HG03103 (cell line): ENCODE measurements around the gene CNOT6L.

ENCODE experiments used
- ATAC-seq: cut with Tn5 transposase; IDR thresholded peaks from one replicate; pipeline ENCODE4 v1.9.1; 2021; ENCODE audit warnings: low read depth; ENCODE audit not compliant: unreplicated experiment

CNOT6L gene

GRCh38 chr4:77820649-77821561, 1.7 kb upstream of the CNOT6L start:
- no peak for ATAC-seq

DNA sequence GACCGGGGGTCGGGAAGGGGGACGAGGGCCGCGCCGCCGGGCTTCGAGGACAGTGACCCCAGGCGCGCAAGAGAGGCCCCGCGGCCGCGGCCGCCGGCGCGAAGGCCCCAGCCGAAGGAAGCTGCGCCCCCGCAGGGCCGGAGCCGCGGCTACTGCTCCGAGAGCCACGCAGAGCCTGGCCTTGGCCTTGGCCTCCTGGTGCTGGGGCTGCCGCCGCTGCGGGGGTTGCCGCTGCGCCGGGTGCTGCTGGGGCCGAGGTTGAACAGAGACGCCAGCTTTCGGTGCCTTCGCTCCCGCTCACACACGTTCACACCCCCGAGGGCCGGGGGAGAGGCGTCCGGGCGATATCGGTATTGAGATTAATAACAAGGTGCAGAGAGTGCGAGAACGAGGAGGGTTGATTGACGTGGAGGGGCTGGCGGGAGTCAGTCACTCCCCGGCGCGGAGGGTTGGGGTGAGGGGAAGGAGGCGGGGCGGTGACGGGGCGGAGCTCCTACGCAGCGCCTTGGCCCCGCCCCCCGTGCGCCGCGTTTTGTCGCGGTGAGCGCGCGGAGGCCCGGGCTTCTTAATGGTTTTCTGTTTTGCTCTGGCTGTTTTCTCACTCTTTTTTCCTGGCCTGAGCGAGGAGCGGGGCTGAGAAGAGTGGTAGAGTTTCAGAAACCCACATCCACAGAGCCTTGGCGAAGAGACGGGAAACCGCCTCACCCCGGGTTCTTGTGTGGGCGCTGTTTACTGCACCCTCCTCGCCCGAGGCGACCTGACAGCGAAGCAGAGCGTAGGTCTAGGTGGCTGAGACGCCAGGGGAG, 878 bp upstream of the CNOT6L start:
- ATAC-seq = peak; percentile 76

GRCh38 chr4:77819404-77819842, 255 bp upstream of the CNOT6L start:
- peak; percentile 8 for ATAC-seq

DNA sequence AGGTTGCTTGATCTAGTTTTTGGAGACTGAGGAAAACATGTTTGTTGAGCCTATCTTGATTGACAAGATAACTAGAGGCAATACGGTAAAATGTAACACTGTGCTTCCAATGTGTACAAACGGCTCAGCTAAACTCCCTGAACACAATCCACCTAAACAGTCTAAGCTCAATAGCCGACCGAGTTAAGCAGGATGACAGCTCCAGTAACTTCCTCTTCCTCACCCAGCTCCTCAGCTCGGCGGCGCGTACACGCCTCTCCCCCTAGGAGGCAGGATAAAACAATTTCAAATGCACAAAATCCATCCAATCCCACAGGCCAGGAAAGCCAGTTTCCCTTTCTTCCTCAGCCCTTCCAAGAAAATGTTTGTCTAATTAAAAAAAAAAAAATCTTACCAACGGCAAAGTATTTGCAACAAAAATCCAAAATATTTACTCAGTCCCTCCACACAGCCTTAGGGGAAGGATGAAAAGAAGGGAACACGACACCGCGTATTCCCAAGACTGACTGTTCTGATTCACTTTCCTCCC, 1.0 kb downstream of the CNOT6L start:
- ATAC-seq = no peak

DNA sequence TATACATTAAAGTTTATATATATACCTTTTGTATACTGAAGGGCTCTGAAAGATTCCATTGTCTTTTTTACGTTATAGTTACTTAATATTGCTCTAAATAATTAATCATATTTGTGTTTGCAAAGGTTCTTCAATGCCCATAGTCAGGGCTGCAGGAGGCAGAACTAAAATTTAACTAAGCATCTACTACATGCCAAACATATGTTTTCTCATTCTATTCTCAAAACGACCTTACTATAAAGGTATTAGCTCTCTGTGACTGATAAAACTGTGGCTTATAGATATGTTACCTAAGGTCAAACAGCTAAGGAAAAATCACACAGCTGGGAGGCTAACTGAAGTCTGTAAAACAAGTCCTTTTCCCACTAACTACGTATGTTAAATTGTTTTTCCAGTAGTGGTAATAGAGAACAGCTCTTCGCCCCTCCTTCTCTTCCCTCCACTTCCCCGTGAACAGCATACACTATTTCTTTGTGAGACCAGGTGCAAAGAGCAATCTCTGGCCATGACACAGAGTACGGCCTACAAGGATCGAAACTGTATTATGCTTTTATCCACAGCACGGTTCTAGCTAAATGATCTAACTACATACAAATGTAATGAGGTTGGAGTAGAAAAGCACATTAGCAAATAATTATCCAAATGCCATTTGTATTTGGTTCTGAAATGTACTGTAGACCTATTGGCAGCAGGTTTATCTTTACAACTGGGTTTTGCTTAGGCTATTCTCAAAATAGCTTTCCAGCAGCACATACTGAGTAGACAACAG, 1.7 kb downstream of the CNOT6L start:
- ATAC-seq = no peak

DNA sequence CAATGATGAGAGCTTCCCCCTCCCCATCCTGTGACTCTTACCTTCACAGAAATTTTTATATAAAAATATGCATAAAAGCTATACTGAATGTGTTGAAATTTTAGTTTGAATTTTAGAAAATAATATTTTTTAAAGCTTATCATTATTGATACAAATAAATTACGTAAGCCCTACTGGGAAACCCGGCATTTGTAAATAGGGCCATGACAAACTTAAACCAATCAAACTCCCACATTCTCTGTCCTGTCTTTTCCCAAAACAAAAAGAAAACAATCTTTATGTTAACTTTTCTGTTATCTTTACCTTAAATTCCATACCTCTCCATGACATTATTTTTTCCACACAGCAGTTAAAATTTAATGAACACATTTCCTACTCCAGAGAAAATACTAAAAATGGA, 2.6 kb downstream of the CNOT6L start:
- no peak for ATAC-seq

DNA sequence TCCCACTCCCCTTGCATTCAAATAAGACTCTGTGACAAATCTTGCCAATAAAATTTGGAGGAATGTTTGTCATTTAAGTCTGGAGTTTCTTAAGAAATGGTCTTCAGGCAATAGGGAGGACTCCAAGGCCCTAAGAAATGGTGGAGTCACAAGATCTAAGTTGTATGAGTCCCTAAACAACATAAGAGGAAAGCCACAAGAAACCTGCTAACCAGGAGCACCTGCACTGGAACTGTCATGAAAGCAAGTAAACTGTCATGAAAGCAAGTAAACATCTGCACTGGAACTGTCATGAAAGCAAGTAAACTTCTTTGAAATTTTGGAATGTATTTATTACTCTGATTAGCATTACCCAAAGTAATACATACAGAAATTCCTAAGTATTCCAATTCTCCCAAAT, 3.5 kb downstream of the CNOT6L start:
- ATAC-seq = no peak

DNA sequence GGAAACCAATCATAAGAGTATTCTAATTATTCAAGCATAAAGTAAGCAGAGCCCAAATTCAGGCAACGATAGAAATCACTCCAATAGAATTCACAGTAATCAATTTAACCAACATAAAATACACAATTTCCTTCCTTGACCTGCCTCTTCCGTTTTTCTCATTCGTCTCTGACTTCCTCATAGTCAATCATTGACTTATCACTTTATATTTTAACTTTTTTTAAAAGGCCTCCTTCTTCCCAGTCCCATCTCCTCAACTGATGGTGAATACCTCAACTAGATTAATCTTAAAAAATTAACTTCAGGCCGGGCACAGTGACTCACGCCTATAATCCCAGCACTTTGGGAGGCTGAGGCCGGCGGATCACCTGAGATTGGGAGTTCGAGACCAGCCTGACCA, 13.3 kb downstream of the CNOT6L start:
- no peak for ATAC-seq

GRCh38 chr4:77804471-77804870, 14.7 kb downstream of the CNOT6L start:
- no peak for ATAC-seq

GRCh38 chr4:77802402-77802801, 16.8 kb downstream of the CNOT6L start:
- no peak for ATAC-seq

GRCh38 chr4:77801260-77801608, 17.9 kb downstream of the CNOT6L start:
- ATAC-seq = no peak

- ATAC-seq = no peak
Observed at GRCh38 chr4:77800483-77801259, 18.5 kb downstream of the CNOT6L start.

DNA sequence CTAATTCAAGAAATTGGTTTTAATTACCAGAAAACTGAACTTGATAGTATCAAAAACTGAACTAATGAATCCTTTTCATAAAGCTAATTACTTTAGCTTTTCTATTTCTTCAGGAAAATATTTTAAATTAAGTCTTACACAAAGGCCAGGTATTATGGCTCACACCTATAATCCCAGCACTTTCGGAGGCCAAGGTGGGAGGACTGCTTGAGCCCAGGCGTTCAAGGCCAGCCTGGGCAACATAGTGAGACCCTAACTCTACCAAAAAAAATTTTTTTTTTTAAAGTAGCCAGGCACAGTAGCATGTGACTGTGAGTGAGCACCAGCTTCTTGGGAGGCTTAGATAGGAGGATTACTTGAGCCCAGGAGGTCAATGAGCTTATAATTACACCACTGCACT, 19.1 kb downstream of the CNOT6L start:
- ATAC-seq = no peak

DNA sequence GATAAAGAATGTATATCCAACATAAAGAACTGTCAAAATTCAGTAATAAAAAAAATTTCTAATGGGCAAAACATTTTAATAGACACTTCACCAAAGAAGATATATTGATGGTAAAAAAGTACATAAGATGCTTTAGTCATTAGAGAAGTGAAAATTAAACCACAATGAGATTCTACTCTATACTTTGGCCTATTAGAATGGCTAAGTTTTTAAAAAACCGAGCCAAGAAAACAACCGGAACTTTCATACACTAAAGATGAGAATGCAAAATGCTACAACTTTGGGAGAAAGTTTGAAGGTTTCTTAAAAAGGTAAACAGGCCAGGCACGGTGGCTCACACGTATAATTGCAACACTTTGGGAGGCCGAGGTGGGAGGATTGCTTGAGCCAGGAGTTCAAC, 20.8 kb downstream of the CNOT6L start:
- no peak for ATAC-seq

GRCh38 chr4:77797239-77797638, 21.9 kb downstream of the CNOT6L start:
- ATAC-seq = no peak

DNA sequence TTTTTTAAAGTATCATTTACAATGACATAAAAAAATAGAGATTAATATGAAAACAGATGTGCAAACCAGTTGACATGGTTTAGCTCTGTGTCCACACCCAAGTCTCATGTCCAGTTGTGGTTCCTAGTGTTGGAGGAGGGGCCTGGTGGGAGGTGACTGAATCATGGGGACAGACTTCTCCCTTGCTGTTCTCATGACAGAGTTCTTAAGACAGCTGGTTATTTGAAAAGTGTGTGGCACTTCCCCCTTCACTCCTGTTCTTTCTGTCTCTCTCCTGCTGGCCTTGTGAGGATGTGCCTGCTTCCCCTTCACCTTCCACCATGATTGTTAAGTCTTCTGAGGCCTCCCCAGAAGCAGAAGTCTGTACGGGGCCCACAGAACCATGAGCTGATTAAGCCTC, 23.8 kb downstream of the CNOT6L start:
- ATAC-seq = no peak

DNA sequence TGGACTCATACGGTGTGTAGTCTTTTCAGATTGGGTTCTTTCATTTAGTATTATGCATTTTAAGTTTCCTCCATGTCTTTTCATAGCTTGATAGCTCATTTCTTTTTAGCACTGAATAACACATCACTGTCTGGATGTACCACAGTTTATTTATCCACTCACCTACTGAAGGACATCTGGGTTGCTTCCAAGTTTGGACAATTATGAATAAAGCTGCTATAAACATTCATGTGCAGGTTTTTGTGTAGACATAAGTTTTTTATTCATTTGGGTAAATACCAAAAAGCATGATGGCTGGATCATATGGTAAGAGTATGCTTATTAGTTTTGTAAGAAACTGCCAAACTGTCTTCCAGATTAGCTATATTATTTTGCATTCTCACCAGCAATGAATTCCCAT, 29.0 kb downstream of the CNOT6L start:
- ATAC-seq = no peak

GRCh38 chr4:77788990-77789389, 30.2 kb downstream of the CNOT6L start:
- ATAC-seq = no peak

DNA sequence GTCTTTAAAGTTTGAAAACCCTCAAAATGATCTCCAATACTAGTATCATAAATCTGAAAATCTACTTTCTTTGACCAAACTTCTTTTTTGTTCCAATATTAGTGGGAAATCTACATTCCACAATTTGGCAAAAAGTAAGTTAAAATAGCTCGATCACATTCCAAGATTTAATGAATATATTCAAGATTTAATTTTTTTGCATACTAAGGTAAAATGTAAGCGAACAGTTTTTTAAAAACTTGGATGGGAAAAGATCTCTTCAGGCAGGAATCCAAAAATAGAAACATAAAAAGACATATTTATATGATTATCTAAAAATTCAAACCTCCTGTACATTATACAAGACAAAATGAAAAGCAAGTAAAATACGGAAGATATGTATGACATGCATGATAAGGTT, 31.2 kb downstream of the CNOT6L start:
- no peak for ATAC-seq

DNA sequence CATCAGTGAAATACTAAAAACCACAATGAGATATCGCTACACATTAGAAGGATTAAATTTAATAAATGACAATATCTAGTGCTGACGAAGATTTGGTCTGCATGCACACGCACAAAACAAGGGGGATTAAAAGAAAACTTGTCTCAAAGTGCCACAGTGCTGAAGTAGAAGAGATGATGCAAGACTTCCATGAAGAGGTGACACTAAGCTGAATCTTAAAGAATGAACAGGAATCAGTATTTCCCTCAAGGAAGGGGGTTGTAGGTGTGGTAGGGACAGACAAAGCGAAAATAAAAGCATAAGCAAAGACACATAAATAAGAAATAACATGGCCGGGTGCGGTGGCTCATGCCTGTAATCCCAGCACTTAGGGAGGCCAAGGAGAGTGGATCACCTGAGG, 33.5 kb downstream of the CNOT6L start:
- no peak for ATAC-seq
